ENCODE results near the gene HIRA. TPM values are rescaled to one million over a fixed set of nuclear protein-coding genes. Genes with fewer than 3 reads are reported as not detected.
A peak's percentile ranks its signal among the peaks of the same experiment; 100 is the strongest.

The HIRA gene
- total and polyA plus RNA-seq, 9 donors: 9.6 to 23.4 (median 19.4) TPM

DNA sequence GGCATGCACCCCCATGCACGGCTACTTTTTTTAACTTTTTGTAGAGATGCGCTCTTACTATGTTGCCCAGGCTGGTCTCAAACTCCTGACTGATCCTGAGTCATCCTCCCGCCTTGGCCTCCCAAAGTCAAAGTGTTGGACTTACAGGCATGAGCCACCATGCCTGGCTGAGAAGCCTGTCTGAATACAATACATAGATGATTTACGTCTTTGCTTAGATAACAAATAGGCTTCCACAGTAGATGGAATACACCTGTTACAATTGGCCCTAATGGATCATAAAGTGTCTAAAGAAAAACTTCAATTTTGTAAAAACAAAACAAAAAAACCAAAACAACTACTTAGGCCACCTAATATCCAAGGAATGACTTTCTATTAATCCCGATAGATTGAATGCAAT, 127.0 kb downstream of the HIRA start:
- 100% methylated on average over 3 of the region's 5 CpGs for WGBS (ENCODE audit: insufficient coverage)
- Histone ChIP-seq H3K27me3 (ENCODE audit: control insufficient read depth, insufficient read depth, low read length) (no peaks in the 10 kb centered on the region), H3K9me3 (replicated peaks; ENCODE audit: control insufficient read depth, low read depth, low read length) (no peaks in the 10 kb centered on the region), H3K4me3 (ENCODE audit: low read length) (no peak overlapping the region), H3K4me1 (ENCODE audit: control insufficient read depth, insufficient read depth, low read length) (no peaks in the 10 kb centered on the region), H3K36me3 (ENCODE audit: control insufficient read depth, insufficient read depth, low read length) (no peaks in the 10 kb centered on the region), H3K27ac (ENCODE audit: low read length) (no peak overlapping the region)
- DNase-seq: no peak

DNA sequence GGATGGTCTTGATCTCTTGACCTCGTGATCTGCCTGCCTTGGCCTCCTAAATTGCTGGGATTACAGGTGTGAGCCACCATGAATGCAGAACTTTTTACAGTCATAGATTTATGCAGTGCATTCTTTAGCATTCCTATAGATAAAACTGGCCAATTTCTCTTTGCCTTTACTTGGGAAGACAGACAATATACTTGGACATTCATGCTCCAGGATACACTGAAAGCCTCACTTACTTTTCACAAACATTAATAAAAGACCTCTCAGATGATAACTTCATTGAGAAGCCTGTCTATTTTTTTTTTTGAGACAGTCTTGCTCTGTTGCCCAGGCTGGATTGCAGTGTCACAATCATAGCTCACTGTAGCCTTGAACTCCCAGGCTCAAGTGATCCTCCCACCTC, 127.7 kb downstream of the HIRA start:
- Histone ChIP-seq H3K36me3 (ENCODE audit: control insufficient read depth, insufficient read depth, low read length) (no peaks in the 10 kb centered on the region), H3K27ac (ENCODE audit: low read length) (no peak overlapping the region), H3K27me3 (ENCODE audit: control insufficient read depth, insufficient read depth, low read length) (no peaks in the 10 kb centered on the region), H3K9me3 (replicated peaks; ENCODE audit: control insufficient read depth, low read depth, low read length) (no peaks in the 10 kb centered on the region), H3K4me3 (ENCODE audit: low read length) (no peak overlapping the region), H3K4me1 (ENCODE audit: control insufficient read depth, insufficient read depth, low read length) (no peaks in the 10 kb centered on the region)
- 43% methylated on average over 1 of the region's 1 CpG for WGBS (ENCODE audit: insufficient coverage)
- DNase-seq: no peak

DNA sequence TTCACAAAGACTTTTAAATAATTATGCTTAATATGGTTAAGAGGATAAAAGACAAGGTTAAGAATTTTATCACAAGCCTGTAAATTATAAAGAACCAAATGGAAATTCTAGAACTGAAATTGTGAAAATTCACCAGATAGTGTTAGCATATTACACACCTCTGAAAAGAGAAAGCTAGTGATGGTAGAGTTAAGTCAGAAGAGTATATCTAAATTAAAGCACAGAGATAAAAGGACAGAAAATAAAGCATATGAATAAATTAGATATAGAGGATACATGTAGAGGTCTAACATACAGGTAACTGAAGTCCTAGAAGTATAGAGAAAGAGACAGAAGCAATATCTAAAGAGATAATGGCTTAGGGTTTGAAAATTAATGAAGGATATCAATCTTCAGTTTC, 135.8 kb downstream of the HIRA start:
- H3K4me1 ChIP-seq (ENCODE audit: control insufficient read depth, insufficient read depth, low read length): peaks cover 10% of the 10 kb centered on the region
- H3K27ac ChIP-seq (ENCODE audit: low read length): no peak overlapping the region
- H3K9me3 ChIP-seq (replicated peaks; ENCODE audit: control insufficient read depth, low read depth, low read length): no peaks in the 10 kb centered on the region
- H3K36me3 ChIP-seq (ENCODE audit: control insufficient read depth, insufficient read depth, low read length): no peaks in the 10 kb centered on the region
- H3K4me3 ChIP-seq (ENCODE audit: low read length): no peak overlapping the region
- DNase-seq: no peak
- H3K27me3 ChIP-seq (ENCODE audit: control insufficient read depth, insufficient read depth, low read length): peaks cover 6% of the 10 kb centered on the region

DNA sequence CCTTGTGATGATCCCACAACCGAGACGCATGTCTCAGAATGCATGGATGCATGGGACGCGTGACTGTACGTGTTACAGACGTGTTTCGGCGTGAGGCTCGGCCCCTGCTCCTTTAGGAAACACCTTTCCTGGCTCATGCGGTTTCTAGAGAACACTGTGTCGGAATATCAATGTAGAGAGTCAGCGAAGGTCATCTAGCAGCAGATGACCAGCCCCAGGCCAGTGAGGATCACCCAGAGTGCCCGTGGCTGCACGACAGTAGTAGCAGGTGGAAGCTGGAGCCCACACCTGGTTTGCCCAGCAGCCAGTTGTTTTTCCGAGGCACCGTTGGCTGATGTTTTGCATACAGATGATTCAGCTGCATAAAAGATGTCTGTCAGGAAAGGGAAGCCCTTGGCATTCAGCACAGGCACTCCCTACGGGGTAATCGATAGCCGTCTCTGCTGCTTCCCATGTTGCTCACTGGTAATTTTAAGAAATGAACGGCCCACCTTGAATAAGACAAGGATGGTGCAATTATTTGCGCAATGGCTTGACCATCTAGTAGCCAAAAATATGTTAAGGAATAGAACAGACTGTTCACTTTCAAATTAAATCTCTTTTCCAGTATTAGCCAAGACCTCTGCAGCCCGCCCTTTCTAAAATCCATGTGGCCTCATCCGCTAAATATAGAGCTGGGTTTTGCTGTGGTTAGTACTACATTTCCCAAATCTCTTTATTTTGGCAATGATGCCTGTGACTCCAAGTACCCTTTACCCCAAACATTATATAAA, 138.9 kb downstream of the HIRA start:
- peak; percentile 14 for DNase-seq
- H3K27me3 ChIP-seq (ENCODE audit: control insufficient read depth, insufficient read depth, low read length): peaks cover 10% of the 10 kb centered on the region
- peaks cover 35% of the 10 kb centered on the region for H3K4me1 ChIP-seq (ENCODE audit: control insufficient read depth, insufficient read depth, low read length)
- H3K27ac ChIP-seq (ENCODE audit: low read length): no peak overlapping the region
- H3K9me3 ChIP-seq (replicated peaks; ENCODE audit: control insufficient read depth, low read depth, low read length): no peaks in the 10 kb centered on the region
- peaks cover 7% of the 10 kb centered on the region for H3K36me3 ChIP-seq (ENCODE audit: control insufficient read depth, insufficient read depth, low read length)
- 67% methylated on average over 17 of the region's 23 CpGs for WGBS (ENCODE audit: insufficient coverage)
- H3K4me3 ChIP-seq (ENCODE audit: low read length): peak overlapping the region; percentile 86

DNA sequence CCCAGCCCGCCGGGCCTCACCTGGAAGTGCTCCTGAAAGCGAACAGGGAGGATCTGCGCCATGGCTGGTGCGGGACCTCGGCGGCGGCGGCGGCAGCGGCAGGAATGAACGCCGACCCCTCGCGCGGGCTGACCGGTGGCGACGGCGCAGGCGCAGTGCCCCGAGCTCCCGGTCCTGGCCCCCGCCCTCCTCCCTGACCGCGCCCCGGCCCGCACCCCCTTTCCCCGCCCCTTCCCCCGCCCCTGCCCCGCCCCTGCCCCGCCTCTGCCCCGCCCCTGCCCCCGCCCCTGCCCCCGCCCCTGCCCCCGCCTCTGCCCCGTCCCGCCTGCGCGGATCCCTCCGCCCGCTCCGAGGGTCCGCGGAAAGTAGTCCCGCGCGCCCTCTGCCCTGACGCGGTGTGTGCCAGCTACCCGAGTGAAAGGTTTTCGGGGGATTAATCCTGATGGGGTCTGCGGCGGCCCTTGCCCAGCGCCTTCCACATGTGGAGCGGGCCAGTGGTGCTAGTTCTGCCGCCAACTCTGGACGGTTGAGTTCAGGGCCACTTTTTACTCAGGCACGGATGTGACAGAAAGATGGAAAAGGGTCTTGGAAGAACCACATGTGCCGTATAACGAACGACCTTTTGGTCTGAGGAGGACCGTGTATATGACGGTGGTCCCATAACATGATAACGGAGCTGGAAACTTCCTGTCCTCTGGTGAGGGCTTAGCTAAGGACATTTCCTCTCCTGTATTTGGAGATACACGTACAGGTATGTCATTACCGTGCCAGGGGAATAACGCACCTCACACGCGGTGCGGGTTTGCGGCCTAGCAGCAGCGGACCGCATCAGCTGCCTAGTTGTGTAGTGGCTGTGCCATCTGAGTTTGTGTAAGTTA, 139.7 kb downstream of the HIRA start, which contains the start of gene CLTCL1:
Gene CLTCL1 (minus strand): TSS at position 140 of the 878 bp plus-strand sequence. CDS start 78 bp downstream, at position 62.
- DNase-seq: peak; percentile 84
- WGBS (ENCODE audit: insufficient coverage): 3% methylated on average over 45 of the region's 74 CpGs

DNA sequence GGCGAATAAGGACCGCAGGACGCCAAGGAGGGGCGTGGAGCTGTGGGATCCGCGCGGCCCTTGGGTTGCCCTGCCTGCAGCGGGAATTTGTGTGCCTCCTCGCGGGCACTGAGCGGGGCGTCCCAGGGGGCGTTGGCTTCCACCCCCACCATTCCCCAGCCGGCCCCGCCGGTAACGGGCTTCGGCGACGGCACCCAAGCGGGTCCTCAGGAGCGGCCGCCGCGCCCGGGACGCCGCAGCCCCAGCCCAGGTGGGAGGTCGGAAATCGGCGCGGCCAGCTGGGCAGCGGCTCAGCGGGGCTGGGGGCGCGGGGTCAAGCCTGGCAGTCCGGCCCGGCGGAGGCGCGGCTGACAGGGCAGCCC, 140.3 kb downstream of the HIRA start:
- under 1% methylated on average over 39 of the region's 41 CpGs for WGBS (ENCODE audit: insufficient coverage)
- peaks cover 10% of the 10 kb centered on the region for H3K27me3 ChIP-seq (ENCODE audit: control insufficient read depth, insufficient read depth, low read length)
- no peaks in the 10 kb centered on the region for H3K9me3 ChIP-seq (replicated peaks; ENCODE audit: control insufficient read depth, low read depth, low read length)
- peaks cover 47% of the 10 kb centered on the region for H3K4me1 ChIP-seq (ENCODE audit: control insufficient read depth, insufficient read depth, low read length)
- H3K4me3 ChIP-seq (ENCODE audit: low read length): peak overlapping the region; percentile 73
- H3K36me3 ChIP-seq (ENCODE audit: control insufficient read depth, insufficient read depth, low read length): peaks cover 7% of the 10 kb centered on the region
- peak overlapping the region; percentile 74 for H3K27ac ChIP-seq (ENCODE audit: low read length)
- DNase-seq: peak; percentile 34

More for the DNA sequence above, 139.7 kb downstream of the HIRA start, which contains the start of gene CLTCL1:
- H3K27me3 ChIP-seq (ENCODE audit: control insufficient read depth, insufficient read depth, low read length): peaks cover 10% of the 10 kb centered on the region
- H3K27ac ChIP-seq (ENCODE audit: low read length): peak within 1 kb of the TSS; percentile 74
- H3K4me1 ChIP-seq (ENCODE audit: control insufficient read depth, insufficient read depth, low read length): peaks cover 42% of the 10 kb centered on the region
- H3K4me3 ChIP-seq (ENCODE audit: low read length): peak within 1 kb of the TSS; percentile 86
- no peaks in the 10 kb centered on the region for H3K9me3 ChIP-seq (replicated peaks; ENCODE audit: control insufficient read depth, low read depth, low read length)
- peaks cover 7% of the 10 kb centered on the region for H3K36me3 ChIP-seq (ENCODE audit: control insufficient read depth, insufficient read depth, low read length)

DNA sequence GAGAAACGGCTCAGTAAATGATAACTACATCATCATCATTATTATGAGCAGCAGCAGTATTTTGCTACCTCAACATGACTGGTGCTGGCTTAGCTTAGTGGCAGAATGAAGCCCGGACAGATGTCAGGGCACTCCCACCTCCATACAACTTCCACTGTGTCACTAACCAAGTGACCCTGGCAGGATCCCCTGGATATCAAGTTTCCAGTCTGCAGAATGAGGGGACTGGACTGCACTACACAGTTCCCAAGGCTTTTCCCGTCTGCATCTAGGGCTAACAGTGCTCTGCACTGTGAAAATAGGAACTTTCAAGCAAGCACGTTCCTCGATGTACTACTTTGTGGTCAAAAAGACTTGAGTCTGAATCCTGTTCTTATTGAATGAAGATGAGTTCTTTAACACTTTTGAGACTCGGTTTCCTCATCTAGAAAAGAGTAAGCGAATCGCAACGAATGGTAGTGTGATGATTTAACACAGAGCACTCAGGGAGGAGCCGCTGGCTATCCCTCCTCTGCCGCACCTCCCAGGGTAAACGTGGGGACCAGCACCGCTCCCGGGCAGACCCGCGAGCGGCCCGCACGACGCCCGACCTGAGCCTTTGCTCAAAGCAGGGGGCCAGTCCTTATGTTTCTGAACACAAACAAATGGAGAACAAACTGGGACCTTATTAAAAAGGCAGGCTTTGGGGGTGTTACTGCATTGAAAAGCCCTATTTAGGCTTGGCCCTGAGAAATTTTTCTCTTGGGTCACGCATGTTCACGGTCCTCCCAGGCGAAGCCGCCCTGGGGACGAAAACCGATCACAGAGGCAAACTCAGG, 140.9 kb downstream of the HIRA start:
- H3K9me3 ChIP-seq (replicated peaks; ENCODE audit: control insufficient read depth, low read depth, low read length): no peaks in the 10 kb centered on the region
- 15% methylated on average over 25 of the region's 27 CpGs for WGBS (ENCODE audit: insufficient coverage)
- peaks cover 7% of the 10 kb centered on the region for H3K36me3 ChIP-seq (ENCODE audit: control insufficient read depth, insufficient read depth, low read length)
- DNase-seq: peak; percentile 51
- H3K4me3 ChIP-seq (ENCODE audit: low read length): peak overlapping the region; percentile 73
- peaks cover 50% of the 10 kb centered on the region for H3K4me1 ChIP-seq (ENCODE audit: control insufficient read depth, insufficient read depth, low read length)
- peaks cover 10% of the 10 kb centered on the region for H3K27me3 ChIP-seq (ENCODE audit: control insufficient read depth, insufficient read depth, low read length)
- H3K27ac ChIP-seq (ENCODE audit: low read length): peak overlapping the region; percentile 74

DNA sequence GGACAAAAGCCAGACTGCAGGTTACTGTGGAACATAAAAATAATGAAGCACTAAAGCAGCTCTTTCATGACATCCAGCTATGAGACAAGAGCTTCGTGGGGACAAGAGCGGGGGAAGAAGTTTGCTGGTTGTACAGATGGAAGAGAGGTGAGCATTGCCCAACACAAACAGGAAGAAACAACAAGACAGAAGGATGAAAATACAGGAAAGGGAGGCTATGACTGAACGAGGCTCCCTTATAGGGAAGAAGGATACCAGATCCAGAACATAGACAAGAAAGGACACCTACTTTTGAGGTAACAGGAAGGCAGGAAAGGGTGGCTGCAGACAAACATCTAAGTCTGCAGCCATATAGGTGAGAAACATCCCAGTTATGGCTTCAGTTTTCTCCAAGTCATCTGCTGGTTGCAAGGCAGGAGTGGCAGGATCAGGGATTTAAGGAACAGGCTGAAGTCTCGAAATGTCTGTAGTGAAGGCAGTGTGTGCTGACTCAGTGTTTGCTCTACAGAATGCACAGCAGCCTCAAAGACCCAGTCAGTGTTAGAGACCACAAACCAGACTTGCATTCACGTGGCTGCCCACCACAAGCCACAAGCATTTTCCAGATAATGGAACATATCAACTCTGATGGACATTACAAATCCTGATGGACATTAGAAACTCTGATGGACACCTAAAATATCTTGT, 141.9 kb downstream of the HIRA start:
- Histone ChIP-seq H3K36me3 (ENCODE audit: control insufficient read depth, insufficient read depth, low read length) (peaks cover 7% of the 10 kb centered on the region), H3K27me3 (ENCODE audit: control insufficient read depth, insufficient read depth, low read length) (peaks cover 10% of the 10 kb centered on the region), H3K4me3 (ENCODE audit: low read length) (no peak overlapping the region), H3K27ac (ENCODE audit: low read length) (peak overlapping the region; percentile 74), H3K4me1 (ENCODE audit: control insufficient read depth, insufficient read depth, low read length) (peaks cover 52% of the 10 kb centered on the region), H3K9me3 (replicated peaks; ENCODE audit: control insufficient read depth, low read depth, low read length) (no peaks in the 10 kb centered on the region)
- DNase-seq: no peak
- 80% methylated on average over 1 of the region's 5 CpGs for WGBS (ENCODE audit: insufficient coverage)

DNA sequence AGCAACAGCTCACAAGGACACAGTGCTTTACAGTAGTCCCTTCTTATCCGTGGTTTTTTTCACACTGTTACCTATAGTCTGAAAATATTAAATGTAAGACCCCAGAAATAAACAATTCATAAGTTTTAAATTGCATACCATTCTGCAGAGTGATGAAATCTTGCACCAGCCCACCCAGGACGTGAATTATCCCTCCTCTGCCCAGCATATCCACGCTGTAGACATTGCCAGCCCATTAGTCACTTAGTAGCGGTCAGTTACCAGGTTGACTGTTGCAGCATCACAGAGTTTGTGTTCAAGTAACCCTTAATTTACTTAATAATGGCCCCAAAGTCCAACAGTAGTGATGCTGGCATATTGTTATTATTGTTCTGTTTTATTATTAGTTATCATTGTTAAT, 143.6 kb downstream of the HIRA start:
- H3K9me3 ChIP-seq (replicated peaks; ENCODE audit: control insufficient read depth, low read depth, low read length): no peaks in the 10 kb centered on the region
- peaks cover 7% of the 10 kb centered on the region for H3K36me3 ChIP-seq (ENCODE audit: control insufficient read depth, insufficient read depth, low read length)
- H3K4me3 ChIP-seq (ENCODE audit: low read length): no peak overlapping the region
- WGBS (ENCODE audit: insufficient coverage): 56% methylated on average over 2 of the region's 4 CpGs
- DNase-seq: no peak
- peaks cover 52% of the 10 kb centered on the region for H3K4me1 ChIP-seq (ENCODE audit: control insufficient read depth, insufficient read depth, low read length)
- H3K27ac ChIP-seq (ENCODE audit: low read length): peak overlapping the region; percentile 65
- peaks cover 10% of the 10 kb centered on the region for H3K27me3 ChIP-seq (ENCODE audit: control insufficient read depth, insufficient read depth, low read length)

All from muscle of leg (tissue), 11 donors.